Liver (tissue), 9 donors: ENCODE data around the gene CUX1. TPM values are rescaled to one million over a fixed set of nuclear protein-coding genes. Genes with fewer than 3 reads are reported as not detected.

Experiments used
- DNase-seq: peaks from one replicate; pipeline ENCODE4 v3.0.0-alpha.2; 2017; ENCODE audit warnings: low spot score
- H3K27ac ChIP-seq, 2 donors: one replicate each; pipeline ENCODE4 v1.7.0; 2013; ENCODE audit warnings: inconsistent platforms in 2 of 2, low read length in 2 of 2, control low read depth in 1 of 2, low read depth in 1 of 2, mild to moderate bottlenecking in 1 of 2
- H3K27me3 ChIP-seq, 4 donors: one replicate each; pipeline versions ENCODE4 v1.6.1 to v1.7.0; 2013; ENCODE audit warnings: low read length in 3 of 4, inconsistent platforms in 1 of 4, mild to moderate bottlenecking in 1 of 4, moderate library complexity in 1 of 4; ENCODE audit not compliant: control insufficient read depth in 4 of 4, insufficient read depth in 4 of 4
- H3K36me3 ChIP-seq, 4 donors: one replicate each; pipeline versions ENCODE4 v1.6.1 to v1.7.0; 2013; ENCODE audit warnings: low read length in 3 of 4, mild to moderate bottlenecking in 3 of 4, low read depth in 1 of 4, moderate library complexity in 1 of 4; ENCODE audit not compliant: control insufficient read depth in 4 of 4, insufficient read depth in 3 of 4
- H3K4me1 ChIP-seq, 4 donors: one replicate each; pipeline versions ENCODE4 v1.6.1 to v1.7.0; 2013; ENCODE audit warnings: low read length in 3 of 4, mild to moderate bottlenecking in 3 of 4, moderate library complexity in 1 of 4; ENCODE audit not compliant: control insufficient read depth in 4 of 4, insufficient read depth in 4 of 4
- H3K4me3 ChIP-seq, 3 donors: one replicate each; pipeline versions ENCODE4 v1.6.1 to v1.7.0; 2013; ENCODE audit warnings: low read length in 3 of 3, control low read depth in 1 of 3, low read depth in 1 of 3, mild to moderate bottlenecking in 1 of 3
- H3K9ac ChIP-seq, 2 donors: one replicate each; pipeline ENCODE4 v1.7.0; 2013; ENCODE audit warnings: low read length in 2 of 2, mild to moderate bottlenecking in 2 of 2, moderate library complexity in 2 of 2, control low read depth in 1 of 2, low read depth in 1 of 2
- H3K9me3 ChIP-seq, 4 donors: one replicate each; pipeline versions ENCODE4 v1.6.1 to v1.7.0; 2013; ENCODE audit warnings: low read length in 3 of 4; ENCODE audit not compliant: control insufficient read depth in 4 of 4
- CTCF ChIP-seq: fragments of 150-350 bp; IDR thresholded peaks from 2 replicates; pipeline ENCODE4 v1.5.1; 2017; ENCODE audit warnings: improper control_type of control experiment, low read depth, low read length; ENCODE audit not compliant: missing input control
- FOXA1 ChIP-seq: IDR thresholded peaks from 2 replicates; pipeline ENCODE4 v1.6.1; 2016; ENCODE audit warnings: antibody characterized with exemption
- GABPA ChIP-seq, 2 donors: IDR thresholded peaks in 1 of 2; conservative IDR thresholded peaks in 1 of 2; 2 replicates each; pipeline ENCODE4 v1.6.1; 2016; ENCODE audit warnings: antibody characterized with exemption in 2 of 2, mild to moderate bottlenecking in 1 of 2, moderate library complexity in 1 of 2
- JUND ChIP-seq, 2 donors: IDR thresholded peaks; 2 replicates each; pipeline ENCODE4 v1.6.1; 2016; ENCODE audit warnings: antibody characterized with exemption in 2 of 2
- RAD21 ChIP-seq, 2 donors: IDR thresholded peaks; 2 replicates each; pipeline ENCODE4 v1.6.1; 2016; ENCODE audit warnings: antibody characterized with exemption in 2 of 2, mild to moderate bottlenecking in 2 of 2
- RXRA ChIP-seq, 2 donors: IDR thresholded peaks; 2 replicates each; pipeline ENCODE4 v1.6.1; 2017 to 2018; ENCODE audit warnings: antibody characterized with exemption in 2 of 2, mild to moderate bottlenecking in 1 of 2
- SP1 ChIP-seq: IDR thresholded peaks from 2 replicates; pipeline ENCODE4 v1.6.1; 2018; ENCODE audit warnings: antibody characterized with exemption, mild to moderate bottlenecking
- TAF1 ChIP-seq: conservative IDR thresholded peaks from 2 replicates; pipeline ENCODE4 v1.6.1; 2016; ENCODE audit warnings: antibody characterized with exemption, mild to moderate bottlenecking
- YY1 ChIP-seq: IDR thresholded peaks from 2 replicates; pipeline ENCODE4 v1.6.1; 2016; ENCODE audit warnings: antibody characterized with exemption, mild to moderate bottlenecking
- ZBTB33 ChIP-seq: IDR thresholded peaks from 2 replicates; pipeline ENCODE4 v1.6.1; 2016; ENCODE audit warnings: antibody characterized with exemption
- WGBS: extraction: QIAGEN DNeasy Blood & Tissue Kit; methylation state at CpG from one replicate; pipeline ENCODE4 v1.1.7; 2013; 5-methylcytosine and 5-hydroxymethylcytosine counted together
- polyA plus RNA-seq, 2 donors: library from polyadenylated mRNA; stranded (reverse) in 1 of 2; unstranded in 1 of 2; fragments of 200-250 nt in 1 of 2; fragments of >200 nt in 1 of 2; fragmentation: Nextera tagmentation in 1 of 2; extraction: Ambion mirVana in 1 of 2; gene quantifications; one replicate each; pipeline versions ENCODE4 v1.2.1 to v1.2.3, GENCODE V29; 2013 to 2015
- total RNA-seq, 2 donors: library from RNA; depleted of rRNA; stranded (reverse); fragments of >200 nt; gene quantifications; one replicate each; pipeline ENCODE4 v1.2.3, GENCODE V29; 2014
- TF ChIP-seq, protein P1 (sequence below): IDR thresholded peaks from 2 replicates; pipeline ENCODE4 v1.6.1; 2016; ENCODE audit warnings: antibody characterized with exemption
- donor health status: healthy.
- donor health status: healthy.
- donor health status: healthy.
- donor health status: healthy.
- donor health status: healthy.

Gene CUX1
- total and polyA plus RNA-seq, 4 donors: 18.6 to 40.6 (median 21.4) TPM

- TF ChIP-seq CTCF (no peak), GABPA (IDR thresholded peaks at IDR 0.05 in 1 of 2, conservative IDR thresholded peaks at IDR 0.05 in 1 of 2) (no peak), TAF1 (no peak), FOXA1 (no peak), SP1 (no peak), RAD21 (IDR thresholded peaks at IDR 0.05) (no peak), ZBTB33 (no peak)
These were observed 477.2 kb downstream of the CUX1 start (continued) for GRCh38 chr7:102294589-102294988.

DNA sequence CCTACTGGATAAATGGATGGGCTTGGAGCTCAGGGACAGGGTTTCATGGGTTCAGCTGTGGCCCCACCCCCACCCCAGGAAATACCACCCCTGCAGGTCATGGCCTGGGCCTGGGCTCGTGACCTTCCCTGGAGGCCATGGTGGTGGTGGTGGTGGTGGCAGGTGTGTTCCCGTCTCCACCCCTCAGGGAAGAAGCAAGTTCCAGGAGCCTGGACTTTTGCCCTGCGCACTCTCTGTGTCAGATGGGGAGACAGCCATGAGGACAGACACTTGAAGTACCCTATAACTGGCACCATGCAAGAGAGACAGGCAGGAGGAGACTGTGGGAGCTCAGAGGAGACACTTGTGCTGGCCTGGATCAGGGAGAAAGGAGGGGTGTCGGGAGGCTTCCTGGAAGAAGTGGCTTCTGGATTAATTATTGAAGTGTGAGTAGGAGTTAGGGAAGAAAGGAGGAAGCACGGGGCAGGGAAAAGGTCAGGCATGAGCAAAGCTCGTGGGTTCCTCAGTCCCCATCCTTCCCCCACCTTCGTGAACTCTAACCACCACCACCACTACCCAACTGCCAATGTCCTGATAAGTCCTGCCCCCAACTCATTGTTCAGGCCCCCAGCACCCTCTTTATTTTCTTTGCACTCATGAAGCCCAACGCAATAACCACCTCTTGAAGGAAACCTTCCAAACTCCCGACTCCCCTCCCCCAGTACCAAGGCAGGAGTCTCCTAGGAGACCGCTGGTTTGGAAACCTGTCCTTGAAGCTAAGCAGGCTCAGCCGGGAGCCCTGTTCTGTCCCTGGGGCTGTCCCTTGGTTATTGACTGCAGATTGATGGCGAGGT is 478.1 kb downstream of the CUX1 start:
- no peak overlapping the region for H3K27ac ChIP-seq

GRCh38 chr7:102296179-102296438 is 478.7 kb downstream of the CUX1 start:
- Histone ChIP-seq H3K27ac (no peak overlapping the region), H3K36me3 (no peaks in the 10 kb centered on the region), H3K27me3 (no peaks in the 10 kb centered on the region), H3K4me1 (peaks cover 0 to 5% (median 0%) of the 10 kb centered on the region in 4 donors), H3K9ac (no peak overlapping the region), H3K9me3 (no peaks in the 10 kb centered on the region), H3K4me3 (no peak overlapping the region)
- 94% methylated on average over 6 of the region's 6 CpGs for WGBS
- TF ChIP-seq, protein P1, sequence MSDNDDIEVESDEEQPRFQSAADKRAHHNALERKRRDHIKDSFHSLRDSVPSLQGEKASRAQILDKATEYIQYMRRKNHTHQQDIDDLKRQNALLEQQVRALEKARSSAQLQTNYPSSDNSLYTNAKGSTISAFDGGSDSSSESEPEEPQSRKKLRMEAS: no peak
- TF ChIP-seq TAF1: no peak
- no peak for TF ChIP-seq RXRA (IDR thresholded peaks at IDR 0.05)
- TF ChIP-seq GABPA (IDR thresholded peaks at IDR 0.05 in 1 of 2, conservative IDR thresholded peaks at IDR 0.05 in 1 of 2): no peak
- no peak for TF ChIP-seq JUND (IDR thresholded peaks at IDR 0.05)
- no peak for DNase-seq

More for the DNA sequence above, 478.1 kb downstream of the CUX1 start:
- no peaks in the 10 kb centered on the region for H3K27me3 ChIP-seq
- peaks cover 0 to 4% (median 0%) of the 10 kb centered on the region in 4 donors for H3K4me1 ChIP-seq
- no peak for TF ChIP-seq YY1
- TF ChIP-seq, protein P1: no peak
- no peak for TF ChIP-seq CTCF
- TF ChIP-seq TAF1: no peak
- no peak for DNase-seq
- no peak overlapping the region for H3K4me3 ChIP-seq
- H3K9me3 ChIP-seq: no peaks in the 10 kb centered on the region
- H3K36me3 ChIP-seq: no peaks in the 10 kb centered on the region
- WGBS: 87% methylated on average over 12 of the region's 12 CpGs
- H3K9ac ChIP-seq: no peak overlapping the region
